BE2C (cell line): Measurements from ENCODE around the gene DPYSL4.

Experiments used
- DNase-seq: peaks from one replicate; pipeline ENCODE4 v3.0.0-alpha.2; 2020
- H3K27me3 ChIP-seq: fragments of 250-450 bp; sonication (Bioruptor Pico); 2 replicates; pipeline ENCODE4 v1.5.1; 2020; ENCODE audit warnings: mild to moderate bottlenecking
- H3K36me3 ChIP-seq: fragments of 250-450 bp; sonication (Bioruptor Pico); 2 replicates; pipeline ENCODE4 v1.5.1; 2020; ENCODE audit warnings: mild to moderate bottlenecking
- H3K4me1 ChIP-seq: fragments of 250-450 bp; sonication (Bioruptor Pico); 2 replicates; pipeline ENCODE4 v1.5.1; 2020
- H3K4me3 ChIP-seq: 2 replicates; pipeline ENCODE4 v1.5.1; 2011; ENCODE audit warnings: low read depth, low read length
- H3K9me3 ChIP-seq: fragments of 250-450 bp; sonication (Bioruptor Pico); 2 replicates; pipeline ENCODE4 v1.5.1; 2020
- TF ChIP-seq, protein P1 (sequence below): IDR thresholded peaks from 2 replicates; pipeline ENCODE4 v1.5.1; 2012; ENCODE audit warnings: mild to moderate bottlenecking, low read depth, low read length

DPYSL4 gene

DNA sequence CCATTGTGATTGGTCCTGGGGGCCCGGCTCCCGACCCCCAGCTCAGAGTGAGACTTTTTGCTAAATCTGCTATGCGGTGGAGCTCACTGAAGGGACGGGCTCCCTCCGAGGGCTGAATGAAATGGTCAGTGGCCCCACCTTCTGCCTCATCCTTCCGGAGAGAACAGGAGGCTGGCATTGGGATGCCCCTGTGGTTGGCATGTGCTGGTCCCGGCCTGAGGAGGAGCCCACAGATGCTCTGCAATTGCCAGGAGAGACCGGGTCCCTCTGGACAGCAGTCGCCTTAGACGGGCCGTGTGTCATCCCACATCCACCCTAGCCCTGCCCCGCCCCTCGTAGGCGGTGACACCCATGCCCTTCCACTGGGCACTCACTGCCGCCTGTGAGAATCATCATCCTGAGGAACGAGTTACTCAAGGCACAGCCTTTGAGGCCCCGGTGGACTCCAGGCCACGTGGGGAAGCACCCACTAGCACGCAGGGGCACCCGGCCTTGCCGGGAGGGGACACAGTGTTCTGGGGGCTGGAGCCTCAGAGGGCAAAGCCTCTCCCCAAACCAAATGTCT lies 21.2 kb upstream of the DPYSL4 start:
- H3K4me3 ChIP-seq: no peak overlapping the region
- H3K36me3 ChIP-seq: no peaks in the 10 kb centered on the region
- no peaks in the 10 kb centered on the region for H3K9me3 ChIP-seq
- no peaks in the 10 kb centered on the region for H3K27me3 ChIP-seq
- no peaks in the 10 kb centered on the region for H3K4me1 ChIP-seq
- no peak for DNase-seq
- TF ChIP-seq, protein P1, sequence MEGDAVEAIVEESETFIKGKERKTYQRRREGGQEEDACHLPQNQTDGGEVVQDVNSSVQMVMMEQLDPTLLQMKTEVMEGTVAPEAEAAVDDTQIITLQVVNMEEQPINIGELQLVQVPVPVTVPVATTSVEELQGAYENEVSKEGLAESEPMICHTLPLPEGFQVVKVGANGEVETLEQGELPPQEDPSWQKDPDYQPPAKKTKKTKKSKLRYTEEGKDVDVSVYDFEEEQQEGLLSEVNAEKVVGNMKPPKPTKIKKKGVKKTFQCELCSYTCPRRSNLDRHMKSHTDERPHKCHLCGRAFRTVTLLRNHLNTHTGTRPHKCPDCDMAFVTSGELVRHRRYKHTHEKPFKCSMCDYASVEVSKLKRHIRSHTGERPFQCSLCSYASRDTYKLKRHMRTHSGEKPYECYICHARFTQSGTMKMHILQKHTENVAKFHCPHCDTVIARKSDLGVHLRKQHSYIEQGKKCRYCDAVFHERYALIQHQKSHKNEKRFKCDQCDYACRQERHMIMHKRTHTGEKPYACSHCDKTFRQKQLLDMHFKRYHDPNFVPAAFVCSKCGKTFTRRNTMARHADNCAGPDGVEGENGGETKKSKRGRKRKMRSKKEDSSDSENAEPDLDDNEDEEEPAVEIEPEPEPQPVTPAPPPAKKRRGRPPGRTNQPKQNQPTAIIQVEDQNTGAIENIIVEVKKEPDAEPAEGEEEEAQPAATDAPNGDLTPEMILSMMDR: no peak

DNA sequence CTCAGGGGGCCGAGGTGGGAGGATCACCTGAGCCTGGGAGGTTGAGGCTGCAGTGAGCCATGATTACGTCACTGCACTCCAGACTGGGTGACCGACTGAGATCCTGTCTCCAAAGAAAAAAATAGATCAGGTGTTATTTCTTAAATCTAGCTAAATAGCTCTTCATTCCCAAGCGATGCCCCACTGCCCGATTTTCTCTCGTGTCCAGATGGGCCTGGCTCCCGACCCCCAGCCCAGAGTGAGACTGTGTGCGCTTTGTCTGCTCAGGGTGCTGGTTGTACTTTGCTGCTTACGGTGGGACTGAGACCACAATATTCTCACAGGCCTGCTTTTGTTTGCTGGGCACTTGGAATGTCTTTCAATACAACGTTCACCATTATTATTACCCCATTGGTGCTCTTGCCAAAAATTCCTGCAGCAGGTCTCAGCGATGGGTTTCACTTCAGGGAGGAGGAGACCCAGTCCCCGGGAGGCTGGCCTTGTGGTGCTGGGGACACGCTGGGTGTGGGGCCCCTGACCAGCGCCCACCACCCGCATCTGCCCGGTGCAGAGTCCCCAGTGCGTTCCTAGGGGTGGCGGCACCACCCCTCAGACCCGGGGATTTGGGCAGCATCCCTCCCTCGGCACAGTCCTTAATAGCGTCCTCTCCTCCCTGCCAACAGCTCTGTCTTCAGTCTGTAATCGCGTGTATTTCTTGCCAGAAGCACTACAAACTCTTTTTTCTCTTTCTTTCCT lies 20.4 kb upstream of the DPYSL4 start:
- Histone ChIP-seq H3K36me3 (no peaks in the 10 kb centered on the region), H3K27me3 (no peaks in the 10 kb centered on the region), H3K4me1 (no peaks in the 10 kb centered on the region), H3K4me3 (no peak overlapping the region), H3K9me3 (no peaks in the 10 kb centered on the region)
- DNase-seq: no peak
- TF ChIP-seq, protein P1: no peak

DNA sequence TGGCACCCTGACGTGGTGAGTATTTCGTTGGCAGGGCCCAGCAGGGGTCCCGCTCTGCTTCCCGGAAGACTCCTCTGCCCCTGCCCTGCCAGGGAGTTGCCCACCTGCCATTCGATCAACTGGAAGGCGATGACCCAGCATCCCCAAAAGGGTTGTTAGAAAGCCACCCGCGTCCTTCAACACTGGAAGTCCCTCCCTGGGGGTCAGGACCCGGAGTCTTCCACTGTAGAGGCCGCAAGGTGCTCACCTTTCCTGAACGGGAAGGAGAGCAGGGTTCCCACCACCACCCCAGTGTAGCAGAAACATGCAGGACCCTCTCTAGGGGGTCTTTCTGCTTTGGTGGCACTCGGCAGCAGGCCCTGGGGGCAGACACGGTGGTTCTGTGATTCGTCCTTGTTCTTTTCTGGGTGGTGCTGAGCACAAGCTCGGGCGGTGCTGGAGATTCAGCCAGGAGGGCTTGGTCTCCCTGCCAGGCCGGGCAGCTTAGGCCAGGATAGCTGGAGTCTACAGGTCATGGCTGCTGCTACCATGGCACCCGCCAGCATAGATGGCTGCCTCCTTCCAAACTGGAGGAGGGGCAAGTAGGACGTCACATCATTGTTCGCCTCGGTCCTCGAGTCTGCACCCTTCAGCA lies 19.6 kb upstream of the DPYSL4 start:
- DNase-seq: no peak

DNA sequence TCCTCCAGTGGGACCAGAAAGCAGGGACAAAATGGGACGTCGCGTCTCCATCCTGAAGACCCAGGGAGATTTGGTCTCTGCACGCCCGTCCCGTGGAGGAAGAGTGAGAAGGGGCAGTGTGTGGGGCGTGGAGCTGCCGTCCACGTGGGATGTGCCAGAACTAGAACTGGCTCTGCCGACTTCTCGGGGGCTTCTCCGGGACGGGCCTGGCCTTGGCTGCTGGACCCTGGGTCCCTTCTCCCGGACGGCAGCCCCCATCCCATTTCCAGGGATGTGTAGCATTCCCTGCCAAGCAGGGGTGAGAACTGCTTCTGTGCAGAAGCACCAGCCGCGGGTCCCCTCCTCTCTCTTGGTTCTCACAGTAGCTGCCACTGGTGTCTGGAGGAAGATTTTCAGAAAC lies 18.8 kb upstream of the DPYSL4 start:
- no peaks in the 10 kb centered on the region for H3K9me3 ChIP-seq
- TF ChIP-seq, protein P1: no peak
- no peak overlapping the region for H3K4me3 ChIP-seq
- no peaks in the 10 kb centered on the region for H3K27me3 ChIP-seq
- no peaks in the 10 kb centered on the region for H3K36me3 ChIP-seq
- H3K4me1 ChIP-seq: no peaks in the 10 kb centered on the region
- DNase-seq: no peak

More for the DNA sequence above, 19.6 kb upstream of the DPYSL4 start:
- Histone ChIP-seq H3K9me3 (no peaks in the 10 kb centered on the region), H3K4me3 (no peak overlapping the region), H3K36me3 (no peaks in the 10 kb centered on the region), H3K27me3 (no peaks in the 10 kb centered on the region), H3K4me1 (no peaks in the 10 kb centered on the region)
- TF ChIP-seq, protein P1: no peak

DNA sequence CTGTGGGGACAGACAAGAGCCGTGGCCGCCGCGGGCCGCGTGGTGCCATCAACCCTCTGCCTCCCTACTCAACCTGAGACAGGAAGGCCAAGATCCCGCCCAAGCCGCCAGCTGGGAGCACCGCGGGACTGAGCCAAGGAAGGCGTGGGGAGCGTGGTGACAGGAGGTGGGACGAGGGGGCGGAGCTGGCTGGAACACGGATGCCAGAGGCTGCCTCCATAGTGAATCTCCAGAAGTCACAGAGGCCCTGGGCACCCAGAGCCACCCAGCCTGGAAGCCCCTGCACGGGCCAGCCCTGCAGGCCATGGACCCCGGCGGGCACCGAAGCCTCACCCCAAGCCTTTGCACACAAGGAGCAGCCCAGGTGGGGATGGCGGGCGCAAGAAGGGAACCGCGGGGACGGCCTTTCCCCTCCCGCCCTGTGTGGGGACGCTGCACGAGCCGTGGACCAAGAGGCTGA lies 18.1 kb upstream of the DPYSL4 start:
- Histone ChIP-seq H3K36me3 (no peaks in the 10 kb centered on the region), H3K4me3 (no peak overlapping the region), H3K9me3 (no peaks in the 10 kb centered on the region), H3K4me1 (no peaks in the 10 kb centered on the region), H3K27me3 (no peaks in the 10 kb centered on the region)
- TF ChIP-seq, protein P1: no peak
- no peak for DNase-seq
